ENCODE data around the gene DBH.
A peak's percentile ranks its signal among the peaks of the same experiment; 100 is the strongest.

Gene DBH

GRCh38 chr9:133643362-133643755, 7.2 kb downstream of the DBH start:
- no peak for DNase-seq

DNA sequence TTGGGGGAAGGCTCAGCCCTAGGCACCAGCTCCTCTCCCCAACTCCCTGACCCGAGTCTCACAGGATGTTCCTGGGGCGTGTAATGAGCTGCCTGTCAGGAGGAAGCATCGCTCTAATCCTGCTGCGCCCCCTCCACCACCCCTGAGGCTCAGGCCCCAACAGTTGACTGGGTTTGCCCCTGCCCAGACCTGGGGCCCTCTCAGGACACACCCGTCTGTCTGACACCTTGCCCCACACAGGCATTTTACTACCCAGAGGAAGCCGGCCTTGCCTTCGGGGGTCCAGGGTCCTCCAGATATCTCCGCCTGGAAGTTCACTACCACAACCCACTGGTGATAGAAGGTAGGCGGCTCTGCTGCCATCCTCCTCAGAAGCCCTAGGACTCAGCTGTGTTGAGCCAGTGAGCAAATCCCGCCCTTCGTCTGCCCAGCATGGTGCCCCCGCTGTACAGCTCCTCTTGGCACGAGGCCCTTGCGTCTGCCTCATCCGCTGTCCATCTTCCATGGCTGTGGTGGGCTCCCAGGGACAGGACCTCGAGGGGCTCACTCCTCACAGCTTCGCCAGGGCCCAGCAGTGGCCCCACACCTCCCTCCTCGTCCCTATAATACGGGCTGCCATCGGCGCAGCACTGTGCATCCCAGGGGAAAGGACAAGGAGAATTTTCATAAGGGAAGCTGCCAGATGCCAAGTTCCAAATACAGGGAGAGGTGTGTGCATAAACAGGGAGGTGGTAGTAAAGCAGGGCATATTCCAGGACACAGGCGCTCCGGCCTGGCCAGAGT, 8.0 kb downstream of the DBH start:
- DNase-seq: no peak

DNA sequence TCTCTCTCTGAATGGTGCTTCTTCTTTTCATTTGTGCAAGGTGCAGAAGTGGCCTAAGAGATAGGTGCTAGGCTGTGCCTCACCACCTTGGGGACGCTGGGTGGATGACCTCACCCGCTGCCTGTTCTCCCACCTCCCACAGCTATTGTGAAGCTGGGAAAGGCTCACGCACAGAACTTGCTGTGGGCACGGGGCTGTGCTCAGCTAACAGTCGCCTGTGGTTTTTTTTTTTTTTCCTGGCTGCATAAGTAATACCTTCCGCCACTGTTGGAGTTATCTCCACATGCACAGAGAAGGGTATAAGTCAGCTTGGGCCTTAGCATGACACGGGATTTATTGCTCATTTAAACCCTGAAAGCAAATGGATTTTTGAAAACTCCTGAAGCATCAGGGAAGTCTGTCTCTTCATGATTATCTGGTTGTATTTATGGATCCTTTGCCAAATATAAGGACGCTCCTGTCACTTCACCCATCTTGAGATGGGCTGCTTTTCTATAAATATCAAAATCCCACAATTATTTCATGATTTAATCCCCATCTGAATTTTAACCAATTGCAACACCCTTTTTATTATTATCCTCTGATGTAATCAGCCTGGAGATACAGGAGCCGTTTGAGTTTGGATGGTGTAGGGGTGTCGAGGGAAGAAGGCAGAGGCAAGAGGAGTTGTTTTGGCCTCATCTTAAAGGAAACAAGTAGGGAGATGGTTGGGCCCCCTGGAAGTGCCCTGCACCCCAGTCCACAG, 9.0 kb downstream of the DBH start:
- DNase-seq: no peak

- DNase-seq: no peak
Observed at GRCh38 chr9:133647148-133647547, 11.0 kb downstream of the DBH start.

GRCh38 chr9:133647765-133648469, 11.8 kb downstream of the DBH start:
- peak in 18 of 56 donors; percentile 5 to 51 (median 14) for DNase-seq

- DNase-seq: no peak
Observed at GRCh38 chr9:133649194-133649593, 13.0 kb downstream of the DBH start.

- DNase-seq: no peak
Observed at GRCh38 chr9:133650026-133650425, 13.9 kb downstream of the DBH start.

DNA sequence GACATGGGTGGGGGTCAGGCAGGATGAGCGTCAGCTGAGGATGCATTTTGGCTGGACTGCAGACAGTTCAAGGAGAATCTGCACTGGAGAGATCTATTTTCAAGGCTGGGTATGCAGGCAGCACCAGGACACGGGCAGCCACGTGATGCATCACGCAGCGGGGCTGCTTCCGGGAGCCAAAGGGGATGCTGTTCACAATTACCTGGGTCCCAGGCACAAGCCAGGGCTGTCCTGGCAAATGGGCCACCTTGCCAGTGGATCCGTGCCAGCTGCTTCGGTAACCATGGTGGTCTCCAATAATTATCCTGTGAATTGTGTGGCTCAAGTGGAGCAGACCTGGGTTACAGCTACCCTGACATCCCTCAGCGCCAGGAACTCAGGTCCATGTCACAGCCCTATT, 17.5 kb downstream of the DBH start:
- DNase-seq: no peak

DNA sequence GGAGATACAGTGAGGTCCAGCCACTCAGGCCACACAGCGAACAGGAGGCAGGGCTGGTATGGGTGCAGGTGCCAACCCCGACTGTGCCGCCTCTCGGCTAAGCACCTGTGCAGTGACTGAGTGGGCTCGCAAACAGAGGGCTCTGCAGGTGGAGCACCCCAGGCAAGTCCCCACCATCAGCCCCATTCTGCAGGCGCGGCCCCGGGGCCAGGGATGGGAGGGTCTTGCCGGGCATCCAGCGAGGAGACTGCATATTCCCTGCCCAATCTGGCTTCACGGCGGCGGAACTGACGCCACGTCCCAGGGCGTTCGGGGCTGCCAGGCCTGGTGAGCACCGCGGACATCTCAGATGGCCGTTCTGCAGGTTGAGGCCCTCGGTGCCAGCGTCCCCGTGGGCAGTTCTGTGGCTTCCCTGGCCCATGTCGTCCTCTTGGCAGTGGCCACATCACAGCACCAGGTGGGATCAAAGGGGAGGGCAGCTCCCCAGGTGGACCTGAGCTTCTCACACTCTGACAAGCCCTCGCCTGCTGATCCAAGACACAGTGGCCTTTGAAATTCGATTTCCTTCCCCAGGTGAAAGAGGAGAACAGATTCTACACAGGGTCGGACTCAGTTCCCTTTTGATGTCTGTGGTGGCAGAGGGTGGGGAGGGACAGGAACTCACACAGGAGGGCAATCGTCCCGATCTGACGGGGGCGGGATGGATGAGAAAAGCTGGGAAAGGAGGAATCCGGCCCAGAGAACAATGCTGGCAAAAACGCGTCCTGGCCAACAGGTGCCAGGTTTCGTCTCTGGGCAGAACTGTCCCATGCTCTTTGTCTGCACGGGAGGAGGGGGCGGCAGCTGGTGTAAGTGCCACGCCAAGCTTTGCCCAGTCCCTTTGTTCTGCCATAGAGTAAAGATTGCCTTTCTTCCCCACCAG, 18.8 kb downstream of the DBH start:
- DNase-seq: no peak

DNA sequence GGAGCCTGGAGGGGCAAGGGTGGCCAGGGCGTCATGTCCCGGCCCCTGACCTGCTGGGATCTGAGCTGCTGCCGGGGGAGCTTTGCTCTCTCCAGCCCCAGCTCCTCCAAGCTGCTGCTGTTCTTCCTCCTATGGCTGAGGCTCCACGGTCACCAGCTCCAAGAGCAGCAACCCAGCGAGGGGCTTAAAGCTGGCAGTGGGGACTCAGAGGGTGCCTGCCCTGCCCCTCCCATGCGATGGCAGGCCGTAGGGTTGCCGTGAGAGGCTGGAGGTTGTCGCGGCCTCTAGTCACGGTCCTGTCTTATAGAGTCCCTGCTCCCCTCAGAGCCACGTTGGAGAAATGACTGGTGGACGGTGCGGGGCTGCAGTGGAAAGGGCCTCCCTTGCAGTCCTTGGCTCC, 19.5 kb downstream of the DBH start:
- no peak for DNase-seq

DNA sequence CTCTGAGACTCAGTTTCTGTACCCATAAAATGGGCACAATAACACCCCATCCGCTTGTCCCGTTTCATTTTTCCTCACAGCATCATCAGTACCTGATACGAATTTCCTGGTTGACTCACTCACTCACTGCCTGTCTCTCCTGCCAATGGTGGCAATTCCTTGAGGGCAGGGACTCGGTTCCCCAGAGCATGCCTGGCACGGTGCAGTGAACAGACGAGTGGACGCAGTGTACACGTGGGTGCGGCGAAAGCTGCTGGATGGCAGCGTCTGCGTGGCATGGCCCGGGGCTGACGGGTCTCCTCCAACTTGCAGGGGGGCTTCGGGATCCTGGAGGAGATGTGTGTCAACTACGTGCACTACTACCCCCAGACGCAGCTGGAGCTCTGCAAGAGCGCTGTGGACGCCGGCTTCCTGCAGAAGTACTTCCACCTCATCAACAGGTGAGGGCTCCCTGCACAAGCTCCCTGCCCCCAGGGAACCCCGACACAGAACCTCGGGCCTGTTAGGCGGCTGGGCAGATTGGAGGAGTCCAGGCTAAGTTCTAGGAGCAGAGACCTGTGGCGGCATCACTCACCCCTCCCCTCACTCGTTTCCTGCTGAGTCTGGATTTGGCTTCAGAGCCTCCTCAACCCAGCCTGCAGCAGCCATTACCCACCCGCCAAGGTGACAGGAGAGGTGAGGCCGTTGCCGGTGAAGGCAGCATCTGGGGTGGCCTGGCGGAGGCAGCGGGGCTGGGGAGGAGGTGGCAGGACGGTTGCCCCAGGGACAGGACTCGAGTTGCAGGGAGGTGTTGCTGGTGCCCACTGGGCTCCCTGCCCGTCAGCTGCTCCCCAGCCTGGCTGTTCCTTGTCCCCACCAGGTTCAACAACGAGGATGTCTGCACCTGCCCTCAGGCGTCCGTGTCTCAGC, 20.3 kb downstream of the DBH start:
- DNase-seq: no peak

DNA sequence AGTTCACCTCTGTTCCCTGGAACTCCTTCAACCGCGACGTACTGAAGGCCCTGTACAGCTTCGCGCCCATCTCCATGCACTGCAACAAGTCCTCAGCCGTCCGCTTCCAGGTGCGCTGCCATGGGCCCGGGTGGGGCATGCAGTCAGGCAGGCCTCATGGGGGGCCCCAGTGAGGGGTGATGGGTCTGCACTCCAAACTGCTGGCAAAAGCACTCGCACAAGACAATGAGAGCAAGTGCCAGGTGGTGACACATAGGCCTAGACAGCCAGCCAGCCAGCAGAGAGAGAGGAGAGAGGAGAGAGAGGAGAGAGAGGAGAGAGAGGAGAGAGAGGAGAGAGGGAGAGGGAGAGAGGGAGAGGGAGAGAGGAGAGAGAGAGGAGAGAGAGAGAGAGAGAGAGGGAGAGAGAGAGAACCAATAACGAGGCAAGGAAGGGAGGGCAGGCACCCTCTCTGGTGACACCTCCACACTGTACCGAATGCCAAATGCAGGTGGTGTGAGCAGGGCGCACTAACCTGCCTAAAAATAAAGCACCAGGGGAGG, 21.0 kb downstream of the DBH start:
- peak in 5 of 56 donors; percentile 6 to 21 (median 8) for DNase-seq

GRCh38 chr9:133658442-133659431, 22.6 kb downstream of the DBH start:
- DNase-seq: peak in 17 of 56 donors; percentile 4 to 66 (median 33)

DNA sequence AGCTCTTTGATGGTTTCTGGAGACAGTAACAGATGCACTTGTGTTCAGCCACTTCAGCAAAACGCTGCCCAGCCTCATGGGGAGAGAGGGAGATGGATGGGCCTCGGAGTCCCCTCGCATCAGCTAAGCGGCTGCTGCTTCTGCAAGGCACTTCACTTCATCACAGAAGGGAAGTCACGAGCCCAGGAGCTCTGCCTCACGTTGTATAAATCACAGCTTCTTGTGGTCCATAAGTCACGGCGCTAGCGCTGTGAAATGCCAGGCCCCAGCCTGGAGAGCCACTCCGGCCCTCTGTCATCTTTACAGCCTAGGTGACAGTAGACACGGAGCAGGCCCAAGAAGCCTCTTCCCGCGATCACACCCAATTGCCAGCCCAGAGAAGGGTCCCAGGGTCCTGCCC, 23.4 kb downstream of the DBH start:
- DNase-seq: no peak

DNA sequence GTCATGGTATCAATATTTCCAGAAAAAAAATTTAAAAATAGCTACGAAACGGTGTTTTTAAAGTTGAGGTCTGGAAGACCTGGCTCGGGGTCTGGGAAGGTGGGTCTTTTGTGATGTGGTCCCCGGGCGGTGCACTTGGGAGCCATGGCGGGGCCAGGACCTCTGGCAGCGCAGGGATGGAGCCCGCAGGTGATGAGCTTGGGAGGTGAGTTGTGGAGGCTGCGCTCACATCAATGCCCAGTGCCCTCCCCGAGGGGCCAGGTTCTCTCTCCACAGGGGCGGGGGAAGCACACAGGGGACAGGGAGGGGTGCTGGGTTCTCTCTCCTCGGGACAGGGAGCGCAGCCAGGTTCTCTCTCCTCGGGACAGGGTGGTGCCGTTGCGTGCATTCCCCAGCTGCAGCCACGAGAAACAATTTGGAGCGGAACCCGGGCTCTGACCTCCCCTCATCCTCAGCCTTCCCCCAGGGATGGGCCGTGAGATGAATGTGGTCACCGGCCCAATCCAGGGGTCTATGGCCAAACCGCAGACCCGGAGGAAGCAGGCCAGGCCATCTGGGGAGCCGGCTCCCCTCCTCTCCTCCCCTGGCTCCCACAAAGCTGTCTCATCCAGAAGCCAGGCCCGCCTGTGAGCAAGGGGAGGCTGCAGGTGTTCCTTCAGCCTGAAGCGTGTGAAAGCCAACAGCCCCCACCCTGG, 25.8 kb downstream of the DBH start:
- no peak for DNase-seq

GRCh38 chr9:133664173-133665050, 28.2 kb downstream of the DBH start:
- no peak for DNase-seq

DNA sequence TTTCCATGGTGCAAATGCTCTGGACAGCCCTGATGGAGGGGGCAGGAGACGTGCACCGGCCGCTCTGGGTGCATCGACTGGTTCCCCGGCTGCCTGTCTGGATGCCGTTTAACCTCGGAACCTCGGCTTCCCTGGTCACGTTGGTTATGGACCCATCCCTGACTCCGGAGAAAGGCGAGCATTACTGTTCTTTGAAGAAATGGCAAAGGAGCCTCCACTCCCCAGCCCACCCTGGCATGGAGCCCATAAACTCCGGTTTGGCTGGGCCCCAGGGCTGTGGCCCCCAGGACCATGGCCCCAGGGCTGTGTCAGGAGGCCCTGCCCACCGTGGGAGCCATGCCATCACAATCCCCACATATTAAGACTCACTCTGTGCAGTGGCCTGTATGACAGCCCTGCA, 28.9 kb downstream of the DBH start:
- DNase-seq: no peak
